ENCODE measurements around the gene POLR2A.

DNA sequence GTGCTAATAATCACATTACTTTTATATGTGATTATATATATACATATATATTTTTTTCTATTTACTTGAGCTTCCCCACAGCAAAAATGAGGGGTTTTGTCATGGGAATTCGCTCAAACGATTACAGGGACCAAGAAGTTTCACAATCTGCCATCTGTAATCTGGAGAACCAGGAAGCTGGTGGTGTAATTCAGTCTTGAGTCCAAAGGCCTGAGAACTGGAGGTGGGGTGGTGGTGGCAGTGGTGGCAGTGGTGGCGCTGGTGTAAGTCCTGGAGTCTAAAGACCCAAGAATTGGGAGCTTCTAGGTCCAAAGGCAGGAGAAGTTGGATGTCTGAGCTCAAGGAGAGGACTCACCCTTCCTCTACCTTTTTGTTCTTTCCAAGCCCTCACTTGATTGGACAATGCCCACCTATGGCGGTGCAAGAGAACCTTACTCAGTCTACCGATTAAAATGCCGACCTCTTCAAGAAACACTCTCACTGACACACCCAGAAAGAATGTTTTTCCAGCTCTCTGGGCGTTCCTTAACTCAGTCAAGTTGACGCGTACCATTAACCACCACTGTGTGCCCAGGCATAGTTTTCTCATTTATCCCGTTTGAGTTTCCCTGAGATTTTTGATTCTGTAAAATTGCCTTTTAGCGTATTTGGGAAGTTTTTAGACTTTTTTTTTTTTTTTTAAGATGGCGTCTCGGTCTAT, 31.9 kb downstream of the POLR2A start:
- TF ChIP-seq, protein P1, sequence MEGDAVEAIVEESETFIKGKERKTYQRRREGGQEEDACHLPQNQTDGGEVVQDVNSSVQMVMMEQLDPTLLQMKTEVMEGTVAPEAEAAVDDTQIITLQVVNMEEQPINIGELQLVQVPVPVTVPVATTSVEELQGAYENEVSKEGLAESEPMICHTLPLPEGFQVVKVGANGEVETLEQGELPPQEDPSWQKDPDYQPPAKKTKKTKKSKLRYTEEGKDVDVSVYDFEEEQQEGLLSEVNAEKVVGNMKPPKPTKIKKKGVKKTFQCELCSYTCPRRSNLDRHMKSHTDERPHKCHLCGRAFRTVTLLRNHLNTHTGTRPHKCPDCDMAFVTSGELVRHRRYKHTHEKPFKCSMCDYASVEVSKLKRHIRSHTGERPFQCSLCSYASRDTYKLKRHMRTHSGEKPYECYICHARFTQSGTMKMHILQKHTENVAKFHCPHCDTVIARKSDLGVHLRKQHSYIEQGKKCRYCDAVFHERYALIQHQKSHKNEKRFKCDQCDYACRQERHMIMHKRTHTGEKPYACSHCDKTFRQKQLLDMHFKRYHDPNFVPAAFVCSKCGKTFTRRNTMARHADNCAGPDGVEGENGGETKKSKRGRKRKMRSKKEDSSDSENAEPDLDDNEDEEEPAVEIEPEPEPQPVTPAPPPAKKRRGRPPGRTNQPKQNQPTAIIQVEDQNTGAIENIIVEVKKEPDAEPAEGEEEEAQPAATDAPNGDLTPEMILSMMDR (IDR thresholded peaks at IDR 0.05; ENCODE audit: poor library complexity, severe bottlenecking) = no peak
- TF ChIP-seq RAD21 (conservative IDR thresholded peaks at IDR 0.05) = no peak
- TF ChIP-seq EZH2 (IDR thresholded peaks at IDR 0.05; ENCODE audit: borderline replicate concordance, insufficient read depth, low read length, poor library complexity, severe bottlenecking) = no peak
- TF ChIP-seq EP300 (conservative IDR thresholded peaks at IDR 0.05; ENCODE audit: poor library complexity, severe bottlenecking) = no peak

All from neural cell (in vitro differentiated cells).